H9 (cell line): ENCODE data around the gene CD300A. TPM values are rescaled to one million over a fixed set of nuclear protein-coding genes. Genes with fewer than 3 reads are reported as not detected.

Experiments
- DNase-seq: peaks from one replicate; pipeline ENCODE4 v3.0.0-alpha.2; 2017
- H2AFZ ChIP-seq: one replicate; pipeline ENCODE4 v1.6.1; 2013; ENCODE audit warnings: mild to moderate bottlenecking, low read length, control low read depth, moderate library complexity
- H2AK5ac ChIP-seq: 2 replicates; pipeline ENCODE4 v1.6.1; 2013; ENCODE audit warnings: low read length, control low read depth, mixed read lengths; ENCODE audit not compliant: insufficient read length
- H2BK120ac ChIP-seq: one replicate; pipeline ENCODE4 v1.6.1; 2013; ENCODE audit warnings: low read depth, mild to moderate bottlenecking, low read length, control low read depth, inconsistent platforms; ENCODE audit not compliant: poor library complexity, severe bottlenecking
- H2BK12ac ChIP-seq: 2 replicates; pipeline ENCODE4 v1.6.1; 2013; ENCODE audit warnings: low read length, control low read depth, mixed read lengths, low read depth; ENCODE audit not compliant: insufficient read length
- H2BK15ac ChIP-seq: 2 replicates; pipeline ENCODE4 v1.6.1; 2013; ENCODE audit warnings: low read depth, low read length, control low read depth
- H2BK20ac ChIP-seq: one replicate; pipeline ENCODE4 v1.6.1; 2013; ENCODE audit warnings: low read depth, mild to moderate bottlenecking, low read length, control low read depth, inconsistent platforms; ENCODE audit not compliant: poor library complexity, severe bottlenecking
- H2BK5ac ChIP-seq: 2 replicates; pipeline ENCODE4 v1.6.1; 2013; ENCODE audit warnings: low read length, control low read depth, mixed read lengths; ENCODE audit not compliant: insufficient read length
- H3K14ac ChIP-seq: 2 replicates; pipeline ENCODE4 v1.6.1; 2013; ENCODE audit warnings: low read length, control low read depth; ENCODE audit not compliant: insufficient read depth
- H3K18ac ChIP-seq: 2 replicates; pipeline ENCODE4 v1.6.1; 2013; ENCODE audit warnings: low read depth, mild to moderate bottlenecking, mixed read lengths, low read length, control low read depth; ENCODE audit not compliant: insufficient read length
- H3K23ac ChIP-seq: 2 replicates; pipeline ENCODE4 v1.6.1; 2013; ENCODE audit warnings: low read length, control low read depth, mixed read lengths, low read depth; ENCODE audit not compliant: insufficient read length
- H3K23me2 ChIP-seq: 2 replicates; pipeline ENCODE4 v1.6.1; 2013; ENCODE audit warnings: low read depth, mild to moderate bottlenecking, mixed read lengths, low read length, control low read depth; ENCODE audit not compliant: insufficient read length, poor library complexity, severe bottlenecking
- H3K27ac ChIP-seq: 2 replicates; pipeline ENCODE4 v1.5.1; 2013; ENCODE audit warnings: low read length, control low read depth, mixed read lengths, low read depth; ENCODE audit not compliant: insufficient read length
- H3K27me3 ChIP-seq: 2 replicates; pipeline ENCODE4 v1.6.1; 2013; ENCODE audit warnings: low read length, control low read depth, inconsistent platforms; ENCODE audit not compliant: insufficient read depth
- H3K4ac ChIP-seq: 2 replicates; pipeline ENCODE4 v1.6.1; 2013; ENCODE audit warnings: low read depth, mild to moderate bottlenecking, control low read depth, inconsistent platforms, low read length, moderate library complexity
- H3K4me1 ChIP-seq: 2 replicates; pipeline ENCODE4 v1.6.1; 2013; ENCODE audit warnings: low read length, control low read depth, inconsistent platforms; ENCODE audit not compliant: insufficient read depth
- H3K4me2 ChIP-seq: 2 replicates; pipeline ENCODE4 v1.6.1; 2013; ENCODE audit warnings: low read length, control low read depth, mixed read lengths; ENCODE audit not compliant: insufficient read length, insufficient read depth
- H3K56ac ChIP-seq: 2 replicates; pipeline ENCODE4 v1.6.1; 2013; ENCODE audit warnings: low read depth, mild to moderate bottlenecking, mixed read lengths, low read length, control low read depth; ENCODE audit not compliant: insufficient read length
- H3K79me1 ChIP-seq: 2 replicates; pipeline ENCODE4 v1.6.1; 2013; ENCODE audit warnings: low read depth, mild to moderate bottlenecking, moderate library complexity, low read length, control low read depth, inconsistent platforms; ENCODE audit not compliant: insufficient read depth, poor library complexity, severe bottlenecking
- H3K79me2 ChIP-seq: 2 replicates; pipeline ENCODE4 v1.6.1; 2013; ENCODE audit warnings: low read length, control low read depth, inconsistent platforms; ENCODE audit not compliant: insufficient read depth
- H3K9ac ChIP-seq: 2 replicates; pipeline ENCODE4 v1.6.1; 2013; ENCODE audit warnings: low read length, control low read depth, mixed read lengths; ENCODE audit not compliant: insufficient read length; ENCODE audit errors: extremely low read depth
- H3K9me3 ChIP-seq: one replicate; pipeline ENCODE4 v1.6.1; 2013; ENCODE audit warnings: low read depth, low read length, inconsistent platforms; ENCODE audit not compliant: control insufficient read depth
- H3T11ph ChIP-seq: one replicate; pipeline ENCODE4 v1.6.1; 2013; ENCODE audit warnings: mild to moderate bottlenecking, low read length, control low read depth, inconsistent platforms
- H4K20me1 ChIP-seq: one replicate; pipeline ENCODE4 v1.6.1; 2013; ENCODE audit not compliant: control insufficient read depth, insufficient read length, insufficient read depth
- H4K5ac ChIP-seq: 2 replicates; pipeline ENCODE4 v1.6.1; 2013; ENCODE audit warnings: low read depth, mild to moderate bottlenecking, mixed read lengths, low read length, control low read depth; ENCODE audit not compliant: insufficient read length
- H4K8ac ChIP-seq: replicated peaks from 2 replicates; pipeline ENCODE4 v1.6.1; 2013; ENCODE audit warnings: low read length, control low read depth, mixed read lengths, low read depth; ENCODE audit not compliant: insufficient read length
- H4K91ac ChIP-seq: 2 replicates; pipeline ENCODE4 v1.6.1; 2013; ENCODE audit warnings: low read depth, mild to moderate bottlenecking, moderate library complexity, mixed read lengths, low read length, control low read depth; ENCODE audit not compliant: insufficient read length
- H3K27ac Mint-ChIP-seq, 3 experiments: 2 replicates in 2 of 3; 3 replicates in 1 of 3; pipeline ENCODE4 v1.8.0; 2020 to 2021; ENCODE audit warnings: mixed read lengths in 3 of 3, mild to moderate bottlenecking in 1 of 3, moderate library complexity in 1 of 3
- H3K27me3 Mint-ChIP-seq: 2 replicates; pipeline ENCODE4 v1.8.0; 2021; ENCODE audit warnings: low read depth, mild to moderate bottlenecking, moderate library complexity, mixed read lengths
- H3K36me3 Mint-ChIP-seq, 3 experiments: 2 replicates in 2 of 3; 3 replicates in 1 of 3; pipeline ENCODE4 v1.8.0; 2020 to 2021; ENCODE audit warnings: low read depth in 3 of 3, mixed read lengths in 3 of 3; ENCODE audit not compliant: insufficient read depth in 1 of 3
- H3K4me1 Mint-ChIP-seq, 2 experiments: 2 replicates each; pipeline ENCODE4 v1.8.0; 2020; ENCODE audit warnings: mixed read lengths in 2 of 2
- H3K4me3 Mint-ChIP-seq, 2 experiments: 2 replicates in 1 of 2; 3 replicates in 1 of 2; pipeline ENCODE4 v1.8.0; 2020 to 2021; ENCODE audit warnings: mild to moderate bottlenecking in 2 of 2, mixed read lengths in 2 of 2, moderate library complexity in 1 of 2
- H3K9me3 Mint-ChIP-seq, 2 experiments: 2 replicates in 1 of 2; 3 replicates in 1 of 2; pipeline ENCODE4 v1.8.0; 2020; ENCODE audit warnings: mild to moderate bottlenecking in 2 of 2, mixed read lengths in 2 of 2, moderate library complexity in 1 of 2
- WGBS: extraction: QIAGEN DNeasy Blood & Tissue Kit; methylation state at CpG from one replicate; pipeline ENCODE4 v1.1.7; 2013; ENCODE audit warnings: missing lambda C conversion rate, low lambda C conversion rate, mixed read lengths; ENCODE audit not compliant: insufficient read length; ENCODE audit errors: extremely low coverage; 5-methylcytosine and 5-hydroxymethylcytosine counted together
- total RNA-seq: library from RNA; stranded (reverse); gene quantifications from 2 replicates; pipeline ENCODE4 v1.2.1, GENCODE V29; 2021
- TF ChIP-seq, protein P1 (sequence below): fragments of 200-600 bp; sonication (generic); conservative IDR thresholded peaks from 3 replicates; pipeline ENCODE4 v1.8.0; 2021; ENCODE audit warnings: antibody characterized with exemption, mild to moderate bottlenecking

CD300A gene
- total RNA-seq, 1 experiment from 2014 or later, result not detected

- Histone ChIP-seq H2BK120ac (no peak overlapping the region), H3K18ac (no peak overlapping the region), H3K27me3 (peaks cover 11% of the 10 kb centered on the region; the same call in 1 of the 2 replicates), H3K23me2 (no peaks in the 10 kb centered on the region), H3T11ph (no peak overlapping the region), H2BK15ac (no peak overlapping the region), H3K9ac (no peak overlapping the region), H4K91ac (no peak overlapping the region), H4K8ac (no peak overlapping the region), H3K4me1 (peaks cover 6% of the 10 kb centered on the region; the same call in 1 of the 2 replicates), H2BK5ac (no peak overlapping the region), H3K9me3 (no peaks in the 10 kb centered on the region), H3K56ac (no peak overlapping the region), H3K79me1 (no peaks in the 10 kb centered on the region), H2BK12ac (no peak overlapping the region), H4K20me1 (no peaks in the 10 kb centered on the region), H2BK20ac (no peak overlapping the region), H3K79me2 (no peaks in the 10 kb centered on the region), H3K23ac (no peak overlapping the region), H3K14ac (no peak overlapping the region), H3K27ac (no peak overlapping the region), H4K5ac (no peak overlapping the region), H2AK5ac (no peak overlapping the region), H3K4ac (no peak overlapping the region), H3K4me2 (no peak overlapping the region), H2AFZ (no peak overlapping the region)
- H3K9me3 Mint-ChIP-seq, result no peaks in the 10 kb centered on the region
- H3K27me3 Mint-ChIP-seq, result peaks cover 43% of the 10 kb centered on the region
- H3K4me1 Mint-ChIP-seq, result peaks cover 28 to 34% of the 10 kb centered on the region in 2 experiments
- TF ChIP-seq, protein P1, sequence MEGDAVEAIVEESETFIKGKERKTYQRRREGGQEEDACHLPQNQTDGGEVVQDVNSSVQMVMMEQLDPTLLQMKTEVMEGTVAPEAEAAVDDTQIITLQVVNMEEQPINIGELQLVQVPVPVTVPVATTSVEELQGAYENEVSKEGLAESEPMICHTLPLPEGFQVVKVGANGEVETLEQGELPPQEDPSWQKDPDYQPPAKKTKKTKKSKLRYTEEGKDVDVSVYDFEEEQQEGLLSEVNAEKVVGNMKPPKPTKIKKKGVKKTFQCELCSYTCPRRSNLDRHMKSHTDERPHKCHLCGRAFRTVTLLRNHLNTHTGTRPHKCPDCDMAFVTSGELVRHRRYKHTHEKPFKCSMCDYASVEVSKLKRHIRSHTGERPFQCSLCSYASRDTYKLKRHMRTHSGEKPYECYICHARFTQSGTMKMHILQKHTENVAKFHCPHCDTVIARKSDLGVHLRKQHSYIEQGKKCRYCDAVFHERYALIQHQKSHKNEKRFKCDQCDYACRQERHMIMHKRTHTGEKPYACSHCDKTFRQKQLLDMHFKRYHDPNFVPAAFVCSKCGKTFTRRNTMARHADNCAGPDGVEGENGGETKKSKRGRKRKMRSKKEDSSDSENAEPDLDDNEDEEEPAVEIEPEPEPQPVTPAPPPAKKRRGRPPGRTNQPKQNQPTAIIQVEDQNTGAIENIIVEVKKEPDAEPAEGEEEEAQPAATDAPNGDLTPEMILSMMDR, result no peak
- H3K27ac Mint-ChIP-seq, result no peak overlapping the region
- peaks cover 0 to 24% (median 2%) of the 10 kb centered on the region in 3 experiments; a peak in 2 of 7 replicates for H3K36me3 Mint-ChIP-seq
- 100% methylated on average over 1 of the region's 8 CpGs for WGBS
- no peak for DNase-seq
- H3K4me3 Mint-ChIP-seq, result no peak overlapping the region
These were observed 17.7 kb upstream of the CD300A start for GRCh38 chr17:74448756-74449155.
